Suppressor macrophage treated with lipopolysaccharide for 4 hours (primary cell): ENCODE measurements around the gene INPP5A.
"Not testable (repeated sequence)": the region's sequence is repeated elsewhere in the genome, so short reads cannot be mapped to it uniquely, and the experiment has no call there.

Source experiments
- DNase-seq: peaks from one replicate; pipeline ENCODE4 v3.0.0-alpha.2; 2020

INPP5A gene

GRCh38 chr10:132584081-132584480, 46.5 kb downstream of the INPP5A start:
- no peak for DNase-seq

GRCh38 chr10:132585732-132586722, 48.4 kb downstream of the INPP5A start:
- peak; percentile 62 for DNase-seq

- no peak for DNase-seq
Observed at GRCh38 chr10:132586739-132587138, 49.2 kb downstream of the INPP5A start.

GRCh38 chr10:132587175-132587574, 49.6 kb downstream of the INPP5A start:
- no peak for DNase-seq

GRCh38 chr10:132588301-132589013, 50.9 kb downstream of the INPP5A start:
- DNase-seq, result peak; percentile 95

- DNase-seq, result no peak
Observed at GRCh38 chr10:132589015-132589414, 51.4 kb downstream of the INPP5A start.

GRCh38 chr10:132589681-132590080, 52.1 kb downstream of the INPP5A start:
- no peak for DNase-seq

GRCh38 chr10:132590094-132590751, 52.6 kb downstream of the INPP5A start:
- no peak for DNase-seq

- no peak for DNase-seq
Observed at GRCh38 chr10:132590752-132591121, 53.1 kb downstream of the INPP5A start.

- no peak for DNase-seq
Observed at GRCh38 chr10:132591166-132591971, 53.8 kb downstream of the INPP5A start.

GRCh38 chr10:132592790-132593383, 55.3 kb downstream of the INPP5A start:
- no peak for DNase-seq

- DNase-seq, result peak; percentile 80
Observed at GRCh38 chr10:132593389-132593788, 55.8 kb downstream of the INPP5A start.

- no peak for DNase-seq
Observed at GRCh38 chr10:132593900-132594876, 56.6 kb downstream of the INPP5A start.

- DNase-seq, result no peak
Observed at GRCh38 chr10:132595021-132595420, 57.4 kb downstream of the INPP5A start.

- DNase-seq, result no peak
Observed at GRCh38 chr10:132595854-132596253, 58.3 kb downstream of the INPP5A start.

GRCh38 chr10:132596742-132597279, 59.2 kb downstream of the INPP5A start:
- no peak for DNase-seq

- DNase-seq, result no peak
Observed at GRCh38 chr10:132597654-132598053, 60.1 kb downstream of the INPP5A start.

GRCh38 chr10:132599023-132599618, 61.5 kb downstream of the INPP5A start:
- not testable (repeated sequence) for DNase-seq

GRCh38 chr10:132599732-132600131, 62.1 kb downstream of the INPP5A start:
- no peak for DNase-seq

GRCh38 chr10:132600416-132600815, 62.8 kb downstream of the INPP5A start:
- no peak for DNase-seq
